Body of pancreas (tissue), 4 donors: Measurements from ENCODE around the gene A1CF. TPM values are rescaled to one million over a fixed set of nuclear protein-coding genes. Genes with fewer than 3 reads are reported as not detected.

Experiments used
- ATAC-seq: fragments of 150-250 bp; one replicate; pipeline ENCODE4 v1.9.1; 2016
- DNase-seq, 4 donors: peaks; one replicate each; pipeline ENCODE4 v3.0.0-alpha.2; 2019
- H3K27ac ChIP-seq, 4 donors: fragments of 200-600 bp; sonication (generic); 1 replicate in 3 of 4; 2 replicates in 1 of 4; pipeline versions ENCODE4 v1.5.1 to v1.6.1; 2016 to 2019; ENCODE audit warnings: mild to moderate bottlenecking in 1 of 4, mixed read lengths in 1 of 4, moderate library complexity in 1 of 4
- H3K27me3 ChIP-seq, 2 donors: fragments of 200-600 bp; sonication (generic); one replicate each; pipeline ENCODE4 v1.6.0; 2016; ENCODE audit warnings: mild to moderate bottlenecking in 1 of 2
- H3K36me3 ChIP-seq, 2 donors: fragments of 200-600 bp; sonication (generic); replicated peaks in 1 of 2; 2 replicates each; pipeline ENCODE4 v1.5.1; 2016; ENCODE audit warnings: low read depth in 2 of 2; ENCODE audit not compliant: insufficient read depth in 1 of 2
- H3K4me1 ChIP-seq: fragments of 200-600 bp; sonication (generic); one replicate; pipeline ENCODE4 v1.6.0; 2016
- H3K4me3 ChIP-seq, 2 donors: fragments of 200-600 bp; sonication (generic); 1 replicate in 1 of 2; 2 replicates in 1 of 2; pipeline ENCODE4 v1.5.1; 2016 to 2019
- H3K9me3 ChIP-seq, 3 donors: fragments of 200-600 bp; sonication (generic); 1 replicate in 2 of 3; 2 replicates in 1 of 3; pipeline ENCODE4 v1.5.1; 2016
- CTCF ChIP-seq, 7 experiments: fragments of 450-650 bp in 4 of 7; fragments of 200-600 bp in 3 of 7; sonication (generic) in 3 of 7; IDR thresholded peaks; one replicate each; pipeline ENCODE4 v1.5.1; 2016 to 2019; ENCODE audit warnings: antibody characterized with exemption in 7 of 7
- POLR2A ChIP-seq, 3 donors: fragments of 450-650 bp; IDR thresholded peaks; one replicate each; pipeline ENCODE4 v1.6.1; 2016; ENCODE audit warnings: antibody characterized with exemption in 3 of 3, mild to moderate bottlenecking in 2 of 3
- WGBS, 2 donors: methylation state at CpG; one replicate each; pipeline ENCODE4 v1.1.5; 2017; 5-methylcytosine and 5-hydroxymethylcytosine counted together
- intact Hi-C: fragments of 100-400 bp; cut with DNase I; formaldehyde crosslinking; loops from one replicate; pipeline ENCODE4 v1.15.1; 2023
- total RNA-seq, 2 donors: library from RNA; depleted of rRNA; stranded (reverse); fragments of >200 nt; gene quantifications; one replicate each; pipeline ENCODE4 v1.1.0, GENCODE V29; 2016

Gene A1CF
- total RNA-seq, 2 donors from 2014 or later: 7.8 to 18.5 TPM

GRCh38 chr10:50857579-50857978, 27.8 kb downstream of the A1CF start:
- Histone ChIP-seq H3K27ac (peak overlapping the region in 2 of 4 donors; percentile 2 to 19), H3K9me3 (no peaks in the 10 kb centered on the region), H3K27me3 (no peaks in the 10 kb centered on the region), H3K36me3 (no peaks in the 10 kb centered on the region), H3K4me1 (peaks cover 44% of the 10 kb centered on the region), H3K4me3 (no peak overlapping the region)
- intact Hi-C loops: no loop called here
- WGBS, 2 donors: 39 to 41% methylated on average over 5 of the region's 5 CpGs
- DNase-seq (no peak), ATAC-seq (peak; percentile 30)
- TF ChIP-seq CTCF (IDR thresholded peaks at IDR 0.05) (no peak), POLR2A (IDR thresholded peaks at IDR 0.05) (no peak)

- Histone ChIP-seq H3K4me3 (no peak overlapping the region), H3K9me3 (no peaks in the 10 kb centered on the region), H3K36me3 (no peaks in the 10 kb centered on the region), H3K27me3 (no peaks in the 10 kb centered on the region), H3K27ac (peak overlapping the region in 3 of 4 donors; percentile 25 to 64 (median 57)), H3K4me1 (peaks cover 59% of the 10 kb centered on the region)
- TF ChIP-seq CTCF (IDR thresholded peaks at IDR 0.05) (no peak), POLR2A (IDR thresholded peaks at IDR 0.05) (no peak)
- intact Hi-C loops: no loop called here
- WGBS, 2 donors: 3 to 8% methylated on average over 1 of the region's 1 CpG
- peak; percentile 62 for ATAC-seq
- DNase-seq: no peak
Measured at GRCh38 chr10:50855461-50855860, 30.0 kb downstream of the A1CF start.

GRCh38 chr10:50855015-50855414, 30.4 kb downstream of the A1CF start:
- no peaks in the 10 kb centered on the region for H3K27me3 ChIP-seq
- WGBS, 2 donors: 63 to 71% methylated on average over 2 of the region's 2 CpGs
- no peaks in the 10 kb centered on the region for H3K9me3 ChIP-seq
- ATAC-seq (no peak), DNase-seq (no peak)
- intact Hi-C loops: no loop called here
- no peaks in the 10 kb centered on the region for H3K36me3 ChIP-seq
- H3K27ac ChIP-seq: peak overlapping the region in 3 of 4 donors; percentile 25 to 64 (median 57)
- TF ChIP-seq POLR2A (IDR thresholded peaks at IDR 0.05) (no peak), CTCF (IDR thresholded peaks at IDR 0.05) (no peak)
- H3K4me3 ChIP-seq: no peak overlapping the region
- peaks cover 59% of the 10 kb centered on the region for H3K4me1 ChIP-seq

- no peak for DNase-seq
- Histone ChIP-seq H3K4me1 (peaks cover 59% of the 10 kb centered on the region), H3K9me3 (no peaks in the 10 kb centered on the region), H3K36me3 (no peaks in the 10 kb centered on the region), H3K27me3 (no peaks in the 10 kb centered on the region), H3K4me3 (no peak overlapping the region), H3K27ac (peak overlapping the region in 1 of 4 donors; percentile 3)
- intact Hi-C loops: no loop called here
- TF ChIP-seq CTCF (IDR thresholded peaks at IDR 0.05) (no peak), POLR2A (IDR thresholded peaks at IDR 0.05) (no peak)
- WGBS, 2 donors: 88 to 92% methylated on average over 3 of the region's 3 CpGs
- no peak for ATAC-seq
Measured at GRCh38 chr10:50853557-50853956, 31.9 kb downstream of the A1CF start.

GRCh38 chr10:50851884-50852671, 33.3 kb downstream of the A1CF start:
- 38 to 44% methylated on average over 6 of the region's 6 CpGs for WGBS, 2 donors
- intact Hi-C loops: no loop called here
- Histone ChIP-seq H3K36me3 (no peaks in the 10 kb centered on the region), H3K27ac (peak overlapping the region; percentile 53 to 71 (median 59)), H3K9me3 (no peaks in the 10 kb centered on the region), H3K27me3 (no peaks in the 10 kb centered on the region), H3K4me1 (peaks cover 49% of the 10 kb centered on the region), H3K4me3 (no peak overlapping the region)
- peak; percentile 41 to 63 (median 59) for DNase-seq
- ATAC-seq: peak; percentile 85
- no peak for TF ChIP-seq POLR2A (IDR thresholded peaks at IDR 0.05)
- TF ChIP-seq CTCF (IDR thresholded peaks at IDR 0.05): no peak
